ENCODE results near the gene NT5DC4.

- TF ChIP-seq ZFP3 (CRISPR knock-in tag; IDR thresholded peaks at IDR 0.05) (no peak), CREB5 (CRISPR knock-in tag; IDR thresholded peaks at IDR 0.05; ENCODE audit: low read depth) (no peak), ZNF70 (CRISPR knock-in tag; IDR thresholded peaks at IDR 0.05) (no peak), PATZ1 (CRISPR knock-in tag; IDR thresholded peaks at IDR 0.05; ENCODE audit: borderline replicate concordance) (no peak), SNAI2 (CRISPR knock-in tag; IDR thresholded peaks at IDR 0.05) (no peak), GLIS3 (CRISPR knock-in tag; IDR thresholded peaks at IDR 0.05) (no peak), RARB (CRISPR knock-in tag; IDR thresholded peaks at IDR 0.05) (no peak), ARNTL (CRISPR knock-in tag; IDR thresholded peaks at IDR 0.05; ENCODE audit: borderline replicate concordance, low read depth) (no peak), TCF4 (CRISPR knock-in tag; IDR thresholded peaks at IDR 0.05; ENCODE audit: borderline replicate concordance) (no peak), ESRRG (CRISPR knock-in tag; IDR thresholded peaks at IDR 0.05) (no peak), ZNF8 (CRISPR knock-in tag; IDR thresholded peaks at IDR 0.05) (no peak), BACH2 (CRISPR knock-in tag; IDR thresholded peaks at IDR 0.05; ENCODE audit: borderline replicate concordance) (no peak)
Observed at GRCh38 chr2:112721819-112722522, 1.2 kb downstream of the NT5DC4 start.

Measured in SK-N-SH treated with all-trans-retinoic acid at 6 μM for 48 hours (cell line).